H1 (cell line): ENCODE results near the gene HBQ1. TPM values are rescaled to one million over a fixed set of nuclear protein-coding genes. Genes with fewer than 3 reads are reported as not detected.

Source experiments
- CTCF ChIA-PET: fragments of 300-600 bp; sonication (Branson Sonifier 250); formaldehyde crosslinking; loops from one replicate; lab custom pipeline; 2021; ENCODE audit not compliant: partially characterized antibody; lab: Charles Lee
- POLR2A ChIA-PET: fragments of 300-600 bp; sonication (Branson Sonifier 250); formaldehyde crosslinking; loops from one replicate; lab custom pipeline; 2021; ENCODE audit warnings: inconsistent platforms; ENCODE audit not compliant: partially characterized antibody; lab: Charles Lee
- DNase-seq, 2 experiments: peaks; one replicate each; pipeline versions ENCODE4 v3.0.0 to v3.0.0-alpha.2; 2010 to 2022; ENCODE audit warnings: low spot score in 2 of 2, low read depth in 1 of 2, mixed read lengths in 1 of 2
- FAIRE-seq: peaks from 2 replicates; lab custom pipeline; 2011; peaks lifted over from hg19 to GRCh38; lab: Jason Lieb, UNC
- H2AFZ ChIP-seq: 2 replicates; pipeline ENCODE4 v1.8.1; 2012; ENCODE audit warnings: low read length, inconsistent platforms
- H2AK5ac ChIP-seq: 2 replicates; pipeline ENCODE4 v1.6.1; 2013; ENCODE audit warnings: low read depth, low read length
- H2BK120ac ChIP-seq: replicated peaks from 2 replicates; pipeline ENCODE3; 2013; ENCODE audit warnings: low read depth, low read length, inconsistent platforms
- H2BK12ac ChIP-seq: 2 replicates; pipeline ENCODE4 v1.6.1; 2013; ENCODE audit warnings: low read depth, low read length
- H2BK15ac ChIP-seq: 2 replicates; pipeline ENCODE4 v1.6.1; 2013; ENCODE audit warnings: low read length
- H2BK20ac ChIP-seq: 2 replicates; pipeline ENCODE4 v1.6.1; 2013; ENCODE audit warnings: low read length
- H2BK5ac ChIP-seq: 2 replicates; pipeline ENCODE4 v1.6.1; 2013; ENCODE audit warnings: low read depth, low read length
- H3K14ac ChIP-seq: 2 replicates; pipeline ENCODE4 v1.6.1; 2013; ENCODE audit warnings: inconsistent platforms; ENCODE audit not compliant: insufficient read length
- H3K18ac ChIP-seq: 2 replicates; pipeline ENCODE4 v1.6.1; 2013; ENCODE audit warnings: low read length; ENCODE audit errors: extremely low read depth
- H3K23ac ChIP-seq: 2 replicates; pipeline ENCODE4 v1.6.1; 2013; ENCODE audit warnings: inconsistent platforms; ENCODE audit not compliant: insufficient read length
- H3K23me2 ChIP-seq: 2 replicates; pipeline ENCODE4 v1.6.1; 2013; ENCODE audit warnings: low read depth, low read length
- H3K27ac ChIP-seq: 2 replicates; pipeline ENCODE4 v1.6.1; 2011; ENCODE audit warnings: low read depth, low read length, inconsistent platforms
- H3K27me3 ChIP-seq, 4 experiments: replicated peaks in 1 of 4; 1 replicate in 1 of 4; 2 replicates in 3 of 4; pipeline versions ENCODE4 v1.6.1 to v1.8.1; 2011 to 2013; ENCODE audit warnings: low read length in 3 of 4, mild to moderate bottlenecking in 3 of 4, inconsistent platforms in 2 of 4, mixed read lengths in 2 of 4, moderate library complexity in 1 of 4; ENCODE audit not compliant: control insufficient read depth in 3 of 4, insufficient read depth in 3 of 4; ENCODE audit errors: extremely low read depth in 1 of 4
- H3K36me3 ChIP-seq, 4 experiments: 2 replicates each; pipeline versions ENCODE4 v1.6.1 to v1.8.1; 2011 to 2013; ENCODE audit warnings: mild to moderate bottlenecking in 4 of 4, low read length in 3 of 4, moderate library complexity in 2 of 4, control low read depth in 1 of 4, inconsistent platforms in 1 of 4; ENCODE audit not compliant: insufficient read depth in 4 of 4, control insufficient read depth in 2 of 4
- H3K4ac ChIP-seq: replicated peaks from 2 replicates; pipeline ENCODE3; 2013; ENCODE audit warnings: low read length, low read depth, mixed read lengths, inconsistent platforms; ENCODE audit not compliant: insufficient read length
- H3K4me1 ChIP-seq, 4 experiments: replicated peaks in 1 of 4; 1 replicate in 1 of 4; 2 replicates in 3 of 4; pipeline versions ENCODE4 v1.6.1 to v1.8.1; 2011 to 2013; ENCODE audit warnings: low read length in 3 of 4, inconsistent platforms in 2 of 4, mixed read lengths in 1 of 4; ENCODE audit not compliant: insufficient read depth in 4 of 4, control insufficient read depth in 3 of 4
- H3K4me2 ChIP-seq, 2 experiments: 2 replicates each; pipeline versions ENCODE4 v1.6.1 to v1.8.1; 2011 to 2013; ENCODE audit warnings: low read depth in 2 of 2, low read length in 2 of 2, control low read depth in 1 of 2, inconsistent platforms in 1 of 2, mild to moderate bottlenecking in 1 of 2; ENCODE audit not compliant: insufficient read depth in 1 of 2
- H3K4me3 ChIP-seq, 4 experiments: fragments of 200-600, 300-600 bp in 1 of 4; sonication (generic), shearing (Covaris generic), sonication (Bioruptor Twin) in 1 of 4; 2 replicates each; pipeline versions ENCODE4 v1.5.1 to v1.8.1; 2011 to 2016; ENCODE audit warnings: low read length in 4 of 4, low read depth in 3 of 4, control low read depth in 2 of 4, inconsistent platforms in 2 of 4, mild to moderate bottlenecking in 2 of 4, mixed read lengths in 1 of 4, moderate library complexity in 1 of 4; ENCODE audit not compliant: insufficient read depth in 2 of 4; ENCODE audit errors: extremely low read depth in 1 of 4
- H3K56ac ChIP-seq: replicated peaks from 2 replicates; pipeline ENCODE3; 2013; ENCODE audit warnings: low read depth, mild to moderate bottlenecking, mixed read lengths, low read length, inconsistent platforms; ENCODE audit not compliant: insufficient read length
- H3K79me1 ChIP-seq: 2 replicates; pipeline ENCODE4 v1.6.1; 2013; ENCODE audit warnings: low read depth, low read length, control low read depth
- H3K79me2 ChIP-seq, 2 experiments: 2 replicates each; pipeline versions ENCODE4 v1.6.1 to v1.8.1; 2012 to 2013; ENCODE audit warnings: low read length in 2 of 2, mild to moderate bottlenecking in 2 of 2, inconsistent platforms in 1 of 2; ENCODE audit not compliant: insufficient read depth in 2 of 2, control insufficient read depth in 1 of 2
- H3K9ac ChIP-seq, 4 experiments: replicated peaks in 1 of 4; 1 replicate in 1 of 4; 2 replicates in 3 of 4; pipeline versions ENCODE4 v1.6.1 to v1.8.1; 2011 to 2013; ENCODE audit warnings: low read depth in 3 of 4, low read length in 3 of 4, control low read depth in 2 of 4, mild to moderate bottlenecking in 2 of 4, moderate library complexity in 2 of 4, inconsistent platforms in 1 of 4; ENCODE audit errors: extremely low read depth in 1 of 4
- H3K9me3 ChIP-seq, 2 experiments: 2 replicates each; pipeline versions ENCODE4 v1.6.1 to v1.8.1; 2012 to 2013; ENCODE audit warnings: mild to moderate bottlenecking in 2 of 2, moderate library complexity in 2 of 2, control low read depth in 1 of 2, inconsistent platforms in 1 of 2, low read depth in 1 of 2, low read length in 1 of 2, mixed read lengths in 1 of 2; ENCODE audit not compliant: insufficient read depth in 2 of 2
- H4K20me1 ChIP-seq, 2 experiments: replicated peaks in 1 of 2; 2 replicates each; pipeline versions ENCODE3 to v1.8.1; 2011 to 2013; ENCODE audit warnings: inconsistent platforms in 2 of 2, low read length in 2 of 2, mild to moderate bottlenecking in 1 of 2; ENCODE audit not compliant: insufficient read depth in 2 of 2, control insufficient read depth in 1 of 2
- H4K5ac ChIP-seq: 2 replicates; pipeline ENCODE4 v1.6.1; 2013; ENCODE audit warnings: low read length, low read depth, mixed read lengths, inconsistent platforms; ENCODE audit not compliant: insufficient read length
- H4K8ac ChIP-seq: 2 replicates; pipeline ENCODE4 v1.8.0; 2013; ENCODE audit warnings: mild to moderate bottlenecking, moderate library complexity, low read length, inconsistent platforms; ENCODE audit not compliant: insufficient read depth; ENCODE audit errors: extremely low read depth
- H4K91ac ChIP-seq: replicated peaks from 2 replicates; pipeline ENCODE3; 2013; ENCODE audit warnings: low read length, mixed read lengths, inconsistent platforms; ENCODE audit not compliant: insufficient read length
- BRCA1 ChIP-seq: IDR thresholded peaks from 2 replicates; pipeline ENCODE4 v1.6.1; 2012; ENCODE audit warnings: low read depth, low read length, improper control_type of control experiment
- CBX8 ChIP-seq: fragments of 300-800, 300-1000 bp; sonication (generic); IDR thresholded peaks from 2 replicates; pipeline ENCODE4 v1.7.1; 2016; ENCODE audit warnings: low read depth, low read length, borderline replicate concordance
- CHD2 ChIP-seq: IDR thresholded peaks from 2 replicates; pipeline ENCODE4 v1.6.1; 2012; ENCODE audit warnings: low read length, improper control_type of control experiment
- KDM5A ChIP-seq: fragments of 200-600 bp; IDR thresholded peaks from 2 replicates; pipeline ENCODE4 v1.7.1; 2012; ENCODE audit warnings: mild to moderate bottlenecking, low read length, inconsistent platforms, mixed read lengths
- NANOG ChIP-seq: IDR thresholded peaks from 2 replicates; pipeline ENCODE4 v1.6.1; 2011; ENCODE audit warnings: low read length, low read depth, mild to moderate bottlenecking, inconsistent platforms; ENCODE audit not compliant: insufficient read depth, poor library complexity, severe bottlenecking
- POU5F1 ChIP-seq: IDR thresholded peaks from 2 replicates; pipeline ENCODE4 v1.6.1; 2011; ENCODE audit warnings: low read depth, mild to moderate bottlenecking, low read length, moderate library complexity
- TAF1 ChIP-seq: IDR thresholded peaks from 2 replicates; pipeline ENCODE4 v1.6.1; 2011; ENCODE audit warnings: mild to moderate bottlenecking, low read depth, low read length
- ZNF274 ChIP-seq: IDR thresholded peaks from 2 replicates; pipeline ENCODE4 v1.7.0; 2012; ENCODE audit warnings: low read length, borderline replicate concordance; ENCODE audit errors: extremely low read depth
- WGBS, 2 experiments: shearing (Covaris generic) in 1 of 2; methylation state at CpG; one replicate each; pipeline versions ENCODE4 v1.1.6 to v1.1.7; 2013 to 2015; ENCODE audit warnings: low lambda C conversion rate in 2 of 2, mixed read lengths in 2 of 2, inconsistent platforms in 1 of 2, low coverage in 1 of 2, missing lambda C conversion rate in 1 of 2; ENCODE audit not compliant: insufficient replicate concordance in 2 of 2, insufficient coverage in 1 of 2, insufficient read length in 1 of 2; ENCODE audit errors: extremely low coverage in 1 of 2, missing lambda C conversion rate in 1 of 2; 5-methylcytosine and 5-hydroxymethylcytosine counted together
- polyA plus RNA-seq, 7 experiments: library from polyadenylated mRNA; depleted of rRNA in 3 of 7; stranded (reverse) in 5 of 7; unstranded in 2 of 7; fragments of >200 nt in 5 of 7; fragments of 200-250 nt in 2 of 7; gene quantifications; 1 replicate in 5 of 7; 2 replicates in 1 of 7; 4 replicates in 1 of 7; pipeline versions ENCODE4 v1.2.1 to v1.2.3, GENCODE V29; 2011 to 2013; ENCODE audit warnings: missing spikeins in 2 of 7, mixed read lengths in 2 of 7
- total RNA-seq: library from RNA; stranded (reverse); fragmentation: NEBNext Ultra II Directional; extraction: Animal tissue kit (Norgen Biotek cat#: 25700); gene quantifications from 2 replicates; pipeline ENCODE4 v1.2.1, GENCODE V29; 2021

Gene HBQ1
- total and polyA plus RNA-seq, 2 of the 8 experiments (the other 6 are each of a cell fraction or from before 2014, with no cell fraction given) = 2.9 to 17.1 TPM

DNA sequence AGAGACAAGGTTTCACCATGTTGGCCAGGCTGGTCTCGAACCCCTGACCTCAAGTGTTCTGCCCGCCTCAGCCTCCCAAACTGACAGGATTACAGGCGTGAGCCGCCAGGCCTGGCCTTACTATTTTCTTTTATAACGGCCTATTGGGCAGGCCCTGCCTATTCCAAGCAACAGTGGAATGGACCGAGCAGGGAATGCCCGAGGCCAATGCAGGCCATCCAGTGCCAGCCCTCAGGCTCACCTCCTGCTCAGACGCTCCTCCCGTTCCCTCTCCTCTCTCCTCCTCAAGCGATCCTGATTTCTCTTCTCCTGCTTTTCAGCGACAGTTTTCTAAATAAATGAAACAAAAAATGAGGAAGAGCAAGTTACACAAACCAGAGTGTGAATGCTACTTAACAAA, 12.4 kb downstream of the HBQ1 start:
- POLR2A ChIA-PET = interaction anchor here (0.6 to 34.3 kb wide), 4 partner anchors 9 to 1261 kb away, joined by 3 to 348 read pairs (median 5); partner anchors contain the start of gene LUC7L
- peaks cover 3% of the 10 kb centered on the region; the same call in 1 of the 2 replicates for H3K79me1 ChIP-seq
- H2AK5ac ChIP-seq = no peak overlapping the region
- no peak overlapping the region for H2BK20ac ChIP-seq
- no peak for DNase-seq
- H3K4me2 ChIP-seq = no peak overlapping the region
- FAIRE-seq = no peak
- H3K56ac ChIP-seq = no peak overlapping the region
- WGBS, 2 experiments = 97% methylated on average over 11 of the region's 11 CpGs; no CpG with 5 or more reads in 1 of the 2 experiments
- CTCF ChIA-PET = interaction anchor here (0.6 to 1.6 kb wide), 6 partner anchors 11 to 140 kb away, joined by 3 to 6 read pairs (median 4); no protein-coding TSS in a partner anchor
- H2BK5ac ChIP-seq = no peak overlapping the region
- no peaks in the 10 kb centered on the region; a peak in 1 of 4 replicates for H3K79me2 ChIP-seq
- no peaks in the 10 kb centered on the region for H3K4me1 ChIP-seq
- H3K4me3 ChIP-seq = no peak overlapping the region
- H3K9ac ChIP-seq = no peak overlapping the region
- no peak overlapping the region for H3K14ac ChIP-seq
- H3K23ac ChIP-seq = no peak overlapping the region
- H3K23me2 ChIP-seq = no peaks in the 10 kb centered on the region
- H4K20me1 ChIP-seq = peaks cover 2 to 19% of the 10 kb centered on the region in 2 experiments
- H3K36me3 ChIP-seq = peaks cover 39 to 93% (median 68%) of the 10 kb centered on the region in 4 experiments; a peak in 7 of 8 replicates
- no peak overlapping the region for H4K5ac ChIP-seq
- H3K18ac ChIP-seq = no peak overlapping the region
- H4K8ac ChIP-seq = no peak overlapping the region; the same call in 1 of the 2 replicates
- H3K9me3 ChIP-seq = no peaks in the 10 kb centered on the region
- no peak overlapping the region for H3K27ac ChIP-seq
- H2BK15ac ChIP-seq = no peak overlapping the region
- no peak overlapping the region for H4K91ac ChIP-seq
- H2BK12ac ChIP-seq = no peak overlapping the region
- no peak for TF ChIP-seq NANOG
- TF ChIP-seq CHD2 = no peak
- no peak for TF ChIP-seq CBX8
- no peak for TF ChIP-seq POU5F1
- no peak for TF ChIP-seq TAF1
- no peak for TF ChIP-seq BRCA1
- no peak for TF ChIP-seq ZNF274
- no peak for TF ChIP-seq KDM5A
- H2AFZ ChIP-seq = no peak overlapping the region
- no peak overlapping the region for H2BK120ac ChIP-seq
- no peak overlapping the region for H3K4ac ChIP-seq
- no peaks in the 10 kb centered on the region for H3K27me3 ChIP-seq
